WTC11 (cell line): Measurements from ENCODE around the gene GRP. TPM values are rescaled to one million over a fixed set of nuclear protein-coding genes. Genes with fewer than 3 reads are reported as not detected.

Source experiments
- ATAC-seq: fragments of 200-7000 bp; cut with Tn5 transposase; 2 replicates; pipeline ENCODE4 v1.10.0; 2021; ENCODE audit warnings: mild to moderate bottlenecking, moderate library complexity
- CTCF ChIA-PET: fragments of 300-600 bp; sonication (Branson Sonifier 250); formaldehyde crosslinking; loops from one replicate; lab custom pipeline; 2021; ENCODE audit warnings: antibody characterized with exemption; lab: Charles Lee
- POLR2A ChIA-PET: fragments of 350-600 bp; sonication (Branson Sonifier 250); formaldehyde crosslinking; loops from one replicate; lab custom pipeline; 2021; ENCODE audit warnings: antibody characterized with exemption; lab: Charles Lee
- DNase-seq: peaks from one replicate; pipeline ENCODE4 v3.0.0; 2021; ENCODE audit warnings: low spot score
- H3K27ac Mint-ChIP-seq: 2 replicates; pipeline ENCODE4 v1.8.0; 2021; ENCODE audit warnings: mixed read lengths
- H3K27me3 Mint-ChIP-seq: 2 replicates; pipeline ENCODE4 v1.8.0; 2021; ENCODE audit warnings: low read depth, mild to moderate bottlenecking, moderate library complexity, mixed read lengths
- H3K36me3 Mint-ChIP-seq: 2 replicates; pipeline ENCODE4 v1.8.0; 2021; ENCODE audit warnings: mixed read lengths
- H3K4me1 Mint-ChIP-seq: 2 replicates; pipeline ENCODE4 v1.8.0; 2022; ENCODE audit warnings: mixed read lengths
- H3K4me3 Mint-ChIP-seq: 2 replicates; pipeline ENCODE4 v1.8.0; 2021; ENCODE audit warnings: mild to moderate bottlenecking, moderate library complexity, mixed read lengths
- H3K9me3 Mint-ChIP-seq: 2 replicates; pipeline ENCODE4 v1.8.0; 2021; ENCODE audit warnings: mixed read lengths
- ATF2 ChIP-seq: sonication (generic); formaldehyde crosslinking; IDR thresholded peaks from 2 replicates; pipeline ENCODE4 v1.8.1; 2022; ENCODE audit warnings: low read depth, missing genetic modification reagents, borderline replicate concordance
- ERG ChIP-seq: fragments of 250-450 bp; sonication (Bioruptor Pico); IDR thresholded peaks from 2 replicates; pipeline ENCODE4 v1.8.0; 2021; ENCODE audit warnings: mild to moderate bottlenecking
- NFATC4 ChIP-seq: fragments of 250-450 bp; sonication (Bioruptor Pico); IDR thresholded peaks from 2 replicates; pipeline ENCODE4 v1.9.0; 2021; ENCODE audit warnings: mild to moderate bottlenecking
- PRRX2 ChIP-seq: fragments of 250-450 bp; sonication (Bioruptor Pico); IDR thresholded peaks from 2 replicates; pipeline ENCODE4 v1.8.0; 2021; ENCODE audit warnings: mild to moderate bottlenecking
- SMAD3 ChIP-seq: sonication (generic); formaldehyde crosslinking; IDR thresholded peaks from 2 replicates; pipeline ENCODE4 v1.8.0; 2022; ENCODE audit warnings: missing genetic modification reagents, mild to moderate bottlenecking, borderline replicate concordance
- SP1 ChIP-seq: sonication (generic); formaldehyde crosslinking; conservative IDR thresholded peaks from 2 replicates; pipeline ENCODE4 v1.8.1; 2022; ENCODE audit warnings: missing genetic modification reagents
- TEAD4 ChIP-seq: sonication (generic); formaldehyde crosslinking; IDR thresholded peaks from 2 replicates; pipeline ENCODE4 v1.8.0; 2022; ENCODE audit warnings: mild to moderate bottlenecking, missing genetic modification reagents
- ZNF219 ChIP-seq: sonication (generic); formaldehyde crosslinking; IDR thresholded peaks from 2 replicates; pipeline ENCODE4 v1.8.0; 2023; ENCODE audit warnings: missing genetic modification reagents, mild to moderate bottlenecking, borderline replicate concordance
- ZNF263 ChIP-seq: sonication (generic); formaldehyde crosslinking; IDR thresholded peaks from 2 replicates; pipeline ENCODE4 v1.8.1; 2022; ENCODE audit warnings: low read depth, mild to moderate bottlenecking, moderate library complexity, missing genetic modification reagents
- ZNF317 ChIP-seq: sonication (generic); formaldehyde crosslinking; IDR thresholded peaks from 2 replicates; pipeline ENCODE4 v1.8.1; 2023; ENCODE audit warnings: low read depth, mild to moderate bottlenecking, moderate library complexity, missing genetic modification reagents, borderline replicate concordance
- total RNA-seq: library from RNA; stranded (reverse); gene quantifications from 3 replicates; pipeline ENCODE4 v1.2.3, GENCODE V29; 2021

Gene GRP
- total RNA-seq, 1 experiment from 2014 or later: 0.22 TPM

GRCh38 chr18:59279193-59279592 lies 59.2 kb downstream of the GRP start:
- ChIA-PET POLR2A (no interaction called here), CTCF (interaction anchor here (0.7 to 1.9 kb wide), 2 partner anchors 29 to 123 kb away, joined by 4 to 7 read pairs; no protein-coding TSS in a partner anchor)
- no peak for TF ChIP-seq NFATC4 (CRISPR knock-in tag)
- TF ChIP-seq ZNF263 (CRISPR knock-in tag): no peak
- TF ChIP-seq ERG (CRISPR knock-in tag): no peak
- no peak for TF ChIP-seq SMAD3 (CRISPR knock-in tag)
- TF ChIP-seq ZNF219 (CRISPR knock-in tag): no peak
- peaks cover 99% of the 10 kb centered on the region for H3K27me3 Mint-ChIP-seq
- H3K36me3 Mint-ChIP-seq: no peaks in the 10 kb centered on the region
- H3K4me1 Mint-ChIP-seq: peaks cover 21% of the 10 kb centered on the region
- no peak overlapping the region for H3K4me3 Mint-ChIP-seq
- DNase-seq (no peak), ATAC-seq (no peak)
- H3K9me3 Mint-ChIP-seq: no peaks in the 10 kb centered on the region
- H3K27ac Mint-ChIP-seq: no peak overlapping the region

- no peak for ATAC-seq
These were observed 59.8 kb downstream of the GRP start for GRCh38 chr18:59279722-59280121.

More at GRCh38 chr18:59279722-59280121, 59.8 kb downstream of the GRP start:
- Mint-ChIP-seq H3K27me3 (peaks cover 99% of the 10 kb centered on the region), H3K27ac (no peak overlapping the region), H3K9me3 (no peaks in the 10 kb centered on the region), H3K4me3 (no peak overlapping the region), H3K4me1 (peaks cover 16% of the 10 kb centered on the region), H3K36me3 (no peaks in the 10 kb centered on the region)
- ChIA-PET POLR2A (no interaction called here), CTCF (interaction anchor here (0.7 to 1.9 kb wide), 3 partner anchors 28 to 123 kb away, joined by 4 to 7 read pairs (median 4); no protein-coding TSS in a partner anchor)
- DNase-seq: no peak
- TF ChIP-seq ATF2 (CRISPR knock-in tag) (no peak), TEAD4 (no peak), ZNF317 (CRISPR knock-in tag) (no peak), PRRX2 (no peak), SP1 (CRISPR knock-in tag) (no peak)

Other genes starting within 250 kb of the GRP start
- 44.3 to 49.5 TPM (median 45.9 TPM) in 3 replicates for gene SEC11C, start 80.3 kb upstream of the GRP start, total RNA-seq
- gene RAX, start 53.3 kb downstream of the GRP start, total RNA-seq: 0.57 to 0.94 TPM (median 0.89 TPM) in 3 replicates
- not detected in 3 replicates for gene CPLX4, start 98.5 kb downstream of the GRP start, total RNA-seq
- gene LMAN1, start 139.1 kb downstream of the GRP start, total RNA-seq: 77.3 to 84.0 TPM (median 78.7 TPM) in 3 replicates